A673 (cell line): ENCODE measurements around the gene CNTNAP4.

Source experiments
- CTCF ChIP-seq: fragments of 300-800, 200-600 bp; sonication (generic); conservative IDR thresholded peaks from 2 replicates; pipeline ENCODE4 v1.5.1; 2017; ENCODE audit warnings: low read depth, mild to moderate bottlenecking, antibody characterized with exemption, low read length, moderate library complexity, mixed read lengths
- EZH2 ChIP-seq: fragments of 200-600 bp; sonication (generic); IDR thresholded peaks from 2 replicates; pipeline ENCODE4 v1.6.1; 2017; ENCODE audit warnings: borderline replicate concordance, low read depth, mild to moderate bottlenecking, mixed read lengths, antibody characterized with exemption, low read length; ENCODE audit not compliant: poor library complexity, severe bottlenecking

GRCh38 chr16:76486740-76487139, 209.5 kb downstream of the CNTNAP4 start:
- TF ChIP-seq CTCF, result no peak
- no peak for TF ChIP-seq EZH2
